ENCODE measurements around the gene HIVEP1.

- TF ChIP-seq CTCF (IDR thresholded peaks at IDR 0.05): no peak
- no peak for TF ChIP-seq POLR2A (IDR thresholded peaks at IDR 0.05)
These were observed 76.4 kb downstream of the HIVEP1 start for GRCh38 chr6:12088531-12088930.

Measured in prostate gland (tissue), 2 donors.